ENCODE data around the gene GLIS1. TPM values are rescaled to one million over a fixed set of nuclear protein-coding genes. Genes with fewer than 3 reads are reported as not detected.

Gene GLIS1
- total and polyA plus RNA-seq, 2 donors = 0.42 to 2.0 TPM

DNA sequence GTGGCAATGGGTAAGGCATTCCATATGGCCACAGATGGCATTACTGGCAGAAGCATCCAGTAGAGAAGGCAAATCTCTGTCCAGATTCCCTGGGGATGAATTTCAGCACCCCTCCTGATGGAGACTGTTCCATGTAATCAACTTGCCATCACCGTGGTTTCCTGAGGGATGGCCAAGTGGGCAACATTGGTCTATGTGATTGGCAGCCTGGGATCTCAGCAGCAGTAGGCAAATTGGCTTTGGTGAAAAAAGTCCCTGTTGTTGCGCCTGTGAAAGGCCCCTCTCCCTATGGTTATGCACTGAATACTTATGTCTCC lies 260.5 kb downstream of the GLIS1 start:
- no peaks in the 10 kb centered on the region for H3K36me3 ChIP-seq (ENCODE audit: insufficient read depth)
- no peak overlapping the region for H3K4me3 ChIP-seq (ENCODE audit: low read depth, low read length)
- no peak overlapping the region for H3K27ac ChIP-seq (ENCODE audit: low read depth)
- no peak for DNase-seq (ENCODE audit: extremely low spot score)
- no peaks in the 10 kb centered on the region for H3K4me1 ChIP-seq (ENCODE audit: insufficient read depth)
- WGBS = 97% methylated on average over 2 of the region's 2 CpGs

DNA sequence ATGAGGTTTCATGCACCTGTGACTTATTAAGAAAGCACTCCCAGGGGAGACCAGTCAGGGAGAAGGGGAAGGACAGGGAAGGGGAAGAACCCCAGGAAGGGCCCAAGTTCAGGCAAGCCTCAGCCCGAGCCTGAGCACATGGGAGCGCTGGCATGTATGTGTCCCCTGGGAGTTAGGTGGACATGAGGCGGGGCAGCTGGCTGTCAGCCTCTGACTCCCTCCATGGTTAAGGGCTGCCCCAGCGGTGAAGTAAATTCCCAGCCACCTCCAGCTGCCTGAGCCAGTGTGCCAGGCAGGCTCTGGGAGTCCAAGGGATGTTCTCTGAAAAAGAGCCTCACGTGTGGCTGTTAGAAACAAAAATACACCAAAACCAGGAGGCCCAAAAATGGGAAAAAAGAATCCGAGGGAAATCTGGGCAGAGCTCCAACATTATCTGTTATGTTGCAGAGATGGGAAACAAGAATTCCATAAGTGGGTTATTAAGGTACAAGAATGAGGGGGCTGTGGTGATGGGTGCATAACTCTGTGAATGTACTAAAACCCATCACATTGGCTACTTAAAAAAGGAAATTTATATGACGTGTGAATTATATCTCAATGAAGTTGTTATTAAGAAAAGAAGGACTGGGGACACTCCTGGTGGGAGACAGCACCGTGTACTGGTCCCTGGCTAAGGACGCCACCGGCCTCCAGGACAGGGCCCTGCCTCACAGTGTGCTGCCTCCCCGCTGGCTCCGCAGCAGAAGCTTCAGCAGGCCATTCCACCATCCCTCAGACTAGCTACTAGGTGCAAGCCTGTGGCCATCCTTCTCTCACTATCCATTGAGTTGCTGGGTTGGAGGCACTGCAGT lies 261.1 kb downstream of the GLIS1 start:
- no peaks in the 10 kb centered on the region for H3K36me3 ChIP-seq (ENCODE audit: insufficient read depth)
- no peaks in the 10 kb centered on the region for H3K4me1 ChIP-seq (ENCODE audit: insufficient read depth)
- no peak for DNase-seq (ENCODE audit: extremely low spot score)
- WGBS = 69% methylated on average over 12 of the region's 12 CpGs
- no peak overlapping the region for H3K4me3 ChIP-seq (ENCODE audit: low read depth, low read length)
- no peak overlapping the region for H3K27ac ChIP-seq (ENCODE audit: low read depth)

DNA sequence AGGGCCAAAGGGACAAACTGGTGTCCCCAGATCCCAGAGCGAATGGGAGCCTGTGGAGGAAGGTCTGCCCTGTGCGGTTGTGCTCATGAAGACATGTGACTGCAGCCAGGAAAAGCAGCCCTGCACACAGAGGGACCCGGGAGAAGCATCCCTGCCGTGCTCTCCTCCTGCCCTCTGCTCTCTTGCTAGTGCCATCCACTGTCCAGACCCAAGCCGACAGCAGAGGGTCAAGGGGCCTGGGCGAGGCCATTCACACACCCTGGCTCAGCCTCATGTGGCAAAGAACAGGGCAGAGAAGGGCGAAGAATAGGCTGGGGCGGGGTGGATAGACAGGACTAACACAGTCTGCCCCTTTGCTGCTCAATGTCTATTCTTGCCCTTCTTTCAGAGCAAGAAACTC lies 262.4 kb downstream of the GLIS1 start:
- Histone ChIP-seq H3K4me3 (ENCODE audit: low read depth, low read length) (no peak overlapping the region), H3K4me1 (ENCODE audit: insufficient read depth) (no peaks in the 10 kb centered on the region), H3K27ac (ENCODE audit: low read depth) (no peak overlapping the region), H3K36me3 (ENCODE audit: insufficient read depth) (no peaks in the 10 kb centered on the region)
- no peak for DNase-seq (ENCODE audit: extremely low spot score)
- WGBS = 84% methylated on average over 8 of the region's 8 CpGs

DNA sequence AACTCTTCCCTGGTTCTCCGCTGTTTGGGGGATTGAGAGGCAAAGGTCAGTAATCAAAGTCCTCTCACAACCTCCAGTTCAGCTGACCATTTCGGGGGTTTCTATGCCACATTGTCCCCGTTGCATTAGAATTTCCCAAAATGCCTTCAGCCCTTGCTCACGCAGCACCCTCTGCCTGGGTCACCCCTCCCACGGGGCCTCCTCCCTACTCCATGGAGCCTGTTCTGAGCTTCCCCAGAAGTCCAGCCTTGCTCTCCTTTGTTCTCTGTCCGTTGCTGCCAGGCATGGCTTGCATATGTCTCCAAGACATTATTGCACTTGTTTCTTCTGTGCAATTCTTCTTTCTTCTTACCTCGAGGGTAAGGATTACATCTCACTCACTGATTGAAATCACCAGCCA lies 263.3 kb downstream of the GLIS1 start:
- H3K4me3 ChIP-seq (ENCODE audit: low read depth, low read length) = no peak overlapping the region
- H3K27ac ChIP-seq (ENCODE audit: low read depth) = no peak overlapping the region
- 83% methylated on average over 7 of the region's 7 CpGs for WGBS
- H3K4me1 ChIP-seq (ENCODE audit: insufficient read depth) = no peaks in the 10 kb centered on the region
- no peaks in the 10 kb centered on the region for H3K36me3 ChIP-seq (ENCODE audit: insufficient read depth)
- no peak for DNase-seq (ENCODE audit: extremely low spot score)

DNA sequence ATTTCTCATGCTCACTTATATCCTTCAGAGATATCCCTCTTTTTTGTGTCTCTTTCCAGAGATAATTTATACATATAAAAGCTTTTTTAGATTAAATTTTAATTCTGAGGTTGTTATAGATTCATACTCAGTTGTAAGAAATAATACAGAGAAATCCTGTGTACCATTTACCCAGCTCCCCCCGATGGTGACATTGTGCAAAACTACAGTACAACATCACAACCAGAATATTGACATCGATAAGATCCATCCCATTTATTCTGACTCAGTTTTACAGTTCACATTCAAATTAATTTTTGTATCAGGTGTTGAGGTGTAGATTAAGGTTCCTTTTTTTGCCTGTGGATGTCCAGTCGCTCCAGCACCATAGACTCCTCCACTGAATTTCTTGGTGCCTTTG lies 265.5 kb downstream of the GLIS1 start:
- Histone ChIP-seq H3K4me3 (ENCODE audit: low read depth, low read length) (no peak overlapping the region), H3K4me1 (ENCODE audit: insufficient read depth) (no peaks in the 10 kb centered on the region), H3K36me3 (ENCODE audit: insufficient read depth) (no peaks in the 10 kb centered on the region), H3K27ac (ENCODE audit: low read depth) (no peak overlapping the region)
- no peak for DNase-seq (ENCODE audit: extremely low spot score)
- WGBS = 93% methylated on average over 3 of the region's 3 CpGs

DNA sequence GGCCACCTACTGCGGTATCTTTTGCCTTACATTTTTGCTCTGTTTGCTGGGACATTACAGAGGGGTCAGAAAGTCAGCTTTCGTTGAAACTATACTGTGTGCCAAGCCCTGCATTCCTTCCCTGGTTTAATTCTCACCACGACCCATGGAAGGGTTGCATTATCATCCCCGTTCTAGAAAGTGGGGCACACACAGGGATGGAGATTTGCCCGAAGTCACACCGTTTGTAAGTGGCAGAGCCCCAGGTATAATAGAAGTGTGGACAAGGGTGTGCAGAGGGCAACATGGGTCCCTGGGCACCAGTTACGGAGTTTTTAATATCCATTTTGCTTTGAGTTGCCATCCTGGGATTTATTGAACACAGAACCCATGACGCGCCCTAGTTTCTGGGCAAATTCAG lies 268.0 kb downstream of the GLIS1 start:
- Histone ChIP-seq H3K36me3 (ENCODE audit: insufficient read depth) (no peaks in the 10 kb centered on the region), H3K27ac (ENCODE audit: low read depth) (no peak overlapping the region), H3K4me1 (ENCODE audit: insufficient read depth) (no peaks in the 10 kb centered on the region), H3K4me3 (ENCODE audit: low read depth, low read length) (no peak overlapping the region)
- DNase-seq (ENCODE audit: extremely low spot score) = no peak
- 95% methylated on average over 9 of the region's 9 CpGs for WGBS

DNA sequence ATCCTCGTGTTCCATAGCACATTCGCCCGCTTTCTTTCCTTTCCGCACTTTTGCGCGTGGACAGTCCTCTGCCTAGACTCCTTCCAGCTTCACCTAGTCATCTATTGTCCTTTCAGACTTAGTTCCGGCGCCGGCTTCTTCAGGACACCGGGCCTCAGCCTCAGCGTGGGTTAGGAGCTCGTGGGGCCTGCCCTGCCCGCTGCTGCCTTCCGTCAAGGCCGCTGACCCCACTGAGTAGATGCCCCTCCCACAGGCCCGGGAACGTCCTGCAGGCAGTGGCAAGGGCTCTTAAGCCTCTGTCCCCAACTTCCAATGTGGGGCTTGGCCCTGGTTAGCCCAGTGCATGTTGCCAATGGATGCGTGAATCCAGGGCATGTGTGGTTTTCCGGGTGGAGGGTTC lies 268.4 kb downstream of the GLIS1 start:
- no peaks in the 10 kb centered on the region for H3K36me3 ChIP-seq (ENCODE audit: insufficient read depth)
- H3K4me3 ChIP-seq (ENCODE audit: low read depth, low read length) = no peak overlapping the region
- WGBS = 76% methylated on average over 19 of the region's 19 CpGs
- no peak for DNase-seq (ENCODE audit: extremely low spot score)
- H3K4me1 ChIP-seq (ENCODE audit: insufficient read depth) = no peaks in the 10 kb centered on the region
- no peak overlapping the region for H3K27ac ChIP-seq (ENCODE audit: low read depth)

DNA sequence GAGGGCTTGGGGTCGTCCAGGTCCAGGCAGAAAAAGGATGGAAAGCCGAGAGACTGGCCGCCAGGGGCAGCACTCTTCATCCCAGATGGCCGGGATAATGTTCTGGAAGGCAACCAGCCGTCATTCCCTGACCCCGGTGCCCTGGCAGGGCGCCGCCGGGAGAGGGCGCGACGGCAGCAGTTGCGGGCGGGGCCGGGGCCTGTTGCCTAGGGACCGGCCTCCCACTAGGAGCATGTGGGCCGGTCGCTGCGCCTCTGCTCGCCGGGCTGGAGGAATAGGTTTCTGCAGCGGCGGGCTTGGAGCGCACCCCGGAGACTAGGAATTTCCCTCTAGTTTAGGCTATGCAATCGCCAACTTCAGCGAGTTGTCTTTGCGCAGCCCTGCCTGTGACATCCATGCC lies 268.8 kb downstream of the GLIS1 start:
- no peak for DNase-seq (ENCODE audit: extremely low spot score)
- WGBS = 17% methylated on average over 28 of the region's 28 CpGs

DNA sequence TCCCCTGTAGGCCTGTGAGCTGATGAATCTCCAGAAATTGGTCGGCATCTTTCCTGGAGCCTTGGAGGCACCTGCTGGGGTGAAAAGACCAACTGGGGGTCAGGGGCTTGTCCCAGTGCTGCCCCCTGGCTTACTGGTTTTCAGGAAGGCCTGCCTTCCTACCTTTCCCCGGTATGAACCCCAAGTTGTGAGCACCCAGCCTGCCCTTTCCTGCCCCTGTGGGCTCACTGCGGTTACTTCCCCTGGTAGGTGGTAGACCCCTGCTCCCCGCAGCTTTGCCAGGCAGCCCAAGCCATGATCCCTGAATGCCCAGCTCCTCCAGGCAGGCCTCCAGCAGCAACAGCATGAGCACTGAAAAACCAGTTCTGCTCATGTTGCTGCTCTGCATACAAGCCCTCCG lies 269.6 kb downstream of the GLIS1 start:
- Histone ChIP-seq H3K4me1 (ENCODE audit: insufficient read depth) (no peaks in the 10 kb centered on the region), H3K27ac (ENCODE audit: low read depth) (no peak overlapping the region), H3K36me3 (ENCODE audit: insufficient read depth) (no peaks in the 10 kb centered on the region), H3K4me3 (ENCODE audit: low read depth, low read length) (no peak overlapping the region)
- WGBS = 94% methylated on average over 5 of the region's 5 CpGs
- DNase-seq (ENCODE audit: extremely low spot score) = no peak

More for the DNA sequence above, 268.8 kb downstream of the GLIS1 start:
- no peak overlapping the region for H3K4me3 ChIP-seq (ENCODE audit: low read depth, low read length)
- H3K36me3 ChIP-seq (ENCODE audit: insufficient read depth) = no peaks in the 10 kb centered on the region
- no peak overlapping the region for H3K27ac ChIP-seq (ENCODE audit: low read depth)
- no peaks in the 10 kb centered on the region for H3K4me1 ChIP-seq (ENCODE audit: insufficient read depth)

DNA sequence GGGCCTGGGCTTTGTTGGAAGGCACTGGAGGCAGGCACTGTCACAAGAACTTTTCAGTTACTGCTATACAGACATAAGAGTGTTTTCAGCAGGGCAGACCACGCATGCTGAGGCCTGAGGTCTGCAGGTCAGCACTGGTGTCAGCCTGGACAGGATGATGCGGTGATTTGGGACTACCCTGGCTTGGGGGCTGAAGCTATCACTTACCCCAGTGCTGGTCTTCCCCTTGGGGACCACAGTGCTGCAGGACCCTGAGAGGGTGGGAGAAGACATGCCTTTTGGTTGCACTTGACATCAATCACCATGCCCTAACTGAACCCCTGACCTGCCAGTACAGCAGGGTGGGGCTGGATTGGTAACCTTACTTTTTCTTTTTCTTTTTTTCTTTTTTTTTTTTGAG lies 270.6 kb downstream of the GLIS1 start:
- Histone ChIP-seq H3K36me3 (ENCODE audit: insufficient read depth) (no peaks in the 10 kb centered on the region), H3K4me1 (ENCODE audit: insufficient read depth) (no peaks in the 10 kb centered on the region), H3K27ac (ENCODE audit: low read depth) (no peak overlapping the region), H3K4me3 (ENCODE audit: low read depth, low read length) (no peak overlapping the region)
- WGBS = 98% methylated on average over 2 of the region's 2 CpGs
- no peak for DNase-seq (ENCODE audit: extremely low spot score)

DNA sequence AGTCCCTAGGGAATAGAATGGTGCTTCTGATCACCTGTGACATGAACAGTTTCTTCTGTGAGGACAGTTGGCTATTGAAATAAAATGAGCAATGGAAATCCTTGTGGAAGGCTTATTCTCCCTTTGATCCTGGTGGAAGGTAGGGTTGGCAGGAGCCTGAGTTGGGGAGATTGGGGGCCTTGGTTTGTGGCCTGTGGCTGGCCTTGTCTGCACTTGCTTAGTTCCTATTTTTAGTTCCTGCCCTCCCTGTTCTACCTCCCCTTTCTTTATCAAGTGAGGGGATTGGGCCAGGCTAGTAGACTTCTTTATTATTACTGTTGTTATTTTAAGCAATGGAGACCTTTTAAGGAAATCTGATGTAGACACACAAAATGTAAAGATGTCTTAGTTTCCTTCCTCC lies 271.6 kb downstream of the GLIS1 start:
- no peak for DNase-seq (ENCODE audit: extremely low spot score)
- Histone ChIP-seq H3K4me1 (ENCODE audit: insufficient read depth) (no peaks in the 10 kb centered on the region), H3K36me3 (ENCODE audit: insufficient read depth) (no peaks in the 10 kb centered on the region), H3K27ac (ENCODE audit: low read depth) (no peak overlapping the region), H3K4me3 (ENCODE audit: low read depth, low read length) (no peak overlapping the region)

DNA sequence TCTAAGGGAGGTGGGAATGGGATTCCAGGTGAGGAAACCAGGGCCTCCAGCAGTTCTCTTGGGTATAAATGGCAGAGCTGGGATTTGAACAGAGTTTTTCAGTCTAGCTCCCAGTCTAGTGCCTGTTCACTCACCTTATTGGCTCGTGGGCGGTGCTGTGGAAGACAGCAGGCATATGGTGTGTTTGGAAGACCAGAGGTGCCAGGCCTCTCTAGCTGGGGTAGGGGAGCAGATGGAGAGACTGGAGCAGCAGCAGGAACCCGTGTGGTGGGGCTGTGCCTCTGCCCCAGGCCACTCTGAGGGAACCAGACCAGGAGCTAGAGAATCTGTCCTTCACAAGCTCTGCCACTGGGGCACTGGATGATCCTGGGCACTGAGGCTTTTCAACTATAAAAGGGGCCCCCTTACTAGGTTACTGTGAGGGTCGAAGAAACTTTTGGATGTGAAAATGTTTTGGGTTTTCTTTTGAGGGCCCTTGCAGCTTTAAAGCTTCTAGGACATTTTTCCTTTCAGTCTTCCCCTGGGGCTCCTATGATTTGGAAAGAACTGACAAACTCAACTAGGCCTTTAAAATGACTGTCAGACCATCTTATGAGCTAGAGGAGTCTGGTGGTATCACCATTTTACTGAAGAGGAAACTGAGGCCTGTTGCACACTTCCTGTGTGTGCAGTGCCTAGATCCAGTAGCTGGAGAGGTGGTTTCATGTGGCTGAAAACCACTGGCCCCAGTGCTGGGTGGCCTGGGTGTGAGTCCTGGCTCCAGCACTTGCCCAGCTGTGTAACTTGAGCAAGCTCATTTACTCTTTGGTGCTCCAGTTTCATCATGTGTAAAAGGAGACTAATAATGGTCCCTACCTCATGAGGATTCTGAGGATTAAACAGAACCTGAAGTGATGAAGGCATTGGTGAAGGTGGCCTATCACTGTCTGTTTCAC lies 273.7 kb downstream of the GLIS1 start:
- WGBS = 56% methylated on average over 4 of the region's 4 CpGs
- Histone ChIP-seq H3K4me1 (ENCODE audit: insufficient read depth) (no peaks in the 10 kb centered on the region), H3K36me3 (ENCODE audit: insufficient read depth) (no peaks in the 10 kb centered on the region), H3K4me3 (ENCODE audit: low read depth, low read length) (no peak overlapping the region), H3K27ac (ENCODE audit: low read depth) (no peak overlapping the region)
- DNase-seq (ENCODE audit: extremely low spot score) = no peak

DNA sequence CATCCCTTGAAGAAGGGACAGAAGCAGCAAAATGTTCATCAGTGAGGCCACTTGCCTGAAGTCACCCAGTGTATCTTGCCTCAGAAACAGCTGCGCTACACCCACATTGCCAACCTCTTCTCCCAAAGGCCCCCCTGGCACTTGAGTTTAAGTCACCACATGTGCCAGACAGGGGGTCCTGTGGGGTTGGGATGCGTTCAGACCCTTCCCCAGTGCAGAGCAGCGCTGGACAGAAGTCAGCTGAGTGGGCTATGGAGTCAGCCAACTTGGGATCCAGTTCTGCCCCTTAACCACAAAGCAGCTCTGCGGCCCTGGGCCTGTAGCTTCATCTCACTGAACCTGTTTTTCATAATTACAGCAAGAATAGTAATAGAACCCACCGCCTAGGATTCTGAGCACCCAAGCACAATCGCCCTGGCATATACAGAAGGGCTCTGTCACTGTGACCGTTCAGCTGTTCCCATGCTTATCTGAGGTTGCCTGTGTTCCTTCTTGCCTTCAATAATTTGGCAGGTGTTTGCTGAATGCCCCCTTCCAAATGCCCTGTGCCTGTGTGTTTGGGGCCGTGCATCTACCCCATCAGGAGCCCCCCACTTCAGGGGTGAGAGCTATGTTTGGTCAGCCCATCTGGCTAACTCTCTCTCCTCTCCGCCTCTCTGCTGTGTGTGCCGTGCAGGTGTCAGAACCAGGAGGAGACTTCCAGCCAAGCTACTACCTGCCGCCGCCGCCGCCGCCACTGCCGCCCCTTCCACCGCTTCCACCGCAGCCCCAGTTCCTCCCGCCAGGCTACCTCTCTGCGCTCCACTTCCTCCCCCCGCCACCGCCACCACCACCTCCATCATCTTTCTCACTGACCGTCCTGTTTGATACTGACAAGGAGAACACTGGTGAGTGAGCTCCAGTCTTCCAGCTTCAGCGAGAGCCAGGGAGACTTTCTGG lies 274.7 kb downstream of the GLIS1 start:
- DNase-seq (ENCODE audit: extremely low spot score) = no peak
- Histone ChIP-seq H3K4me3 (ENCODE audit: low read depth, low read length) (no peak overlapping the region), H3K36me3 (ENCODE audit: insufficient read depth) (no peaks in the 10 kb centered on the region), H3K4me1 (ENCODE audit: insufficient read depth) (no peaks in the 10 kb centered on the region), H3K27ac (ENCODE audit: low read depth) (no peak overlapping the region)
- WGBS = 88% methylated on average over 24 of the region's 24 CpGs
